BLaER1 treated with 17β-estradiol and CSF1 and Interleukin-3, amounts not matched to agents 10 nM and 100 nM (cell line): ENCODE data around the gene ADAMTS17.

Experiments used
- H3K27ac ChIP-seq, 11 experiments: shearing (Covaris generic); formaldehyde crosslinking; 2 replicates each; pipeline ENCODE4 v1.8.1; 2022
- H3K27me3 ChIP-seq, 11 experiments: shearing (Covaris generic); formaldehyde crosslinking; 2 replicates each; pipeline ENCODE4 v1.8.1; 2022
- H3K36me3 ChIP-seq, 11 experiments: shearing (Covaris generic); formaldehyde crosslinking; 2 replicates each; pipeline ENCODE4 v1.8.1; 2022
- H3K4me1 ChIP-seq, 10 experiments: shearing (Covaris generic); formaldehyde crosslinking; 2 replicates each; pipeline ENCODE4 v1.8.1; 2022
- H3K4me2 ChIP-seq, 11 experiments: shearing (Covaris generic); formaldehyde crosslinking; 2 replicates each; pipeline ENCODE4 v1.8.1; 2022
- H3K4me3 ChIP-seq, 10 experiments: shearing (Covaris generic); formaldehyde crosslinking; 2 replicates each; pipeline ENCODE4 v1.8.1; 2022
- H3K9ac ChIP-seq, 11 experiments: shearing (Covaris generic); formaldehyde crosslinking; 2 replicates each; pipeline ENCODE4 v1.8.1; 2022
- H3K9me3 ChIP-seq, 11 experiments: shearing (Covaris generic); formaldehyde crosslinking; replicated peaks in 1 of 11; 2 replicates each; pipeline ENCODE4 v1.8.1; 2022
- H4K20me1 ChIP-seq, 11 experiments: shearing (Covaris generic); formaldehyde crosslinking; 2 replicates each; pipeline ENCODE4 v1.8.1; 2022
- Cebpa-rat ChIP-seq, 11 experiments: shearing (Covaris generic); IDR thresholded peaks; 2 replicates each; pipeline ENCODE4 v1.8.1; 2022

The ADAMTS17 gene

DNA sequence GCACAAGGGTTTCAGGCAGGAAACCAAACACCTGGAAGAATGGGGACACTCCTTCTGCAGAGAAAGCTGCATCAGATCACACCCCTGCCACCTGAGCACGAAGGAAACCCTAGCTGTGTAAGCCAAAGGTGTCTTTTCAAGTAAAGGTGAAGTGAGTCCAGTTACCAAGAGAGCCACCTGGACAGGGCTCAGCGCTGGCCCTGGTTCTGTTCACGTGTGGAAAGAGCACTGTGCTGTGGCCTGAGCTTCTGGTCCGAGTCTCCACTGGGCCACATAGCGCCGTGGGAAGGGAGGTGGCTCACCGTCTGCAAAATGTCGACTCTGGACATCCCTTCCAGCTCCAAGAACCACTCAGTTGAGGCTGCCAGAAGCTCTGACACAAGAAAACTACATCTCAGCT, 151.1 kb downstream of the ADAMTS17 start:
- Histone ChIP-seq H3K36me3 (no peaks in the 10 kb centered on the region), H3K4me1 (peaks cover 0 to 30% (median 20%) of the 10 kb centered on the region in 10 experiments; a peak in 15 of 20 replicates), H3K27ac (no peak overlapping the region), H3K4me2 (peak overlapping the region in 7 of 11 experiments; percentile 8 to 53 (median 44); a peak in 4 of 22 replicates), H4K20me1 (no peaks in the 10 kb centered on the region), H3K9me3 (peaks cover 0 to 8% (median 0%) of the 10 kb centered on the region in 11 experiments; a peak in 2 of 22 replicates), H3K4me3 (no peak overlapping the region), H3K27me3 (no peaks in the 10 kb centered on the region), H3K9ac (no peak overlapping the region)
- no peak for TF ChIP-seq Cebpa-rat (IDR thresholded peaks at IDR 0.05)

DNA sequence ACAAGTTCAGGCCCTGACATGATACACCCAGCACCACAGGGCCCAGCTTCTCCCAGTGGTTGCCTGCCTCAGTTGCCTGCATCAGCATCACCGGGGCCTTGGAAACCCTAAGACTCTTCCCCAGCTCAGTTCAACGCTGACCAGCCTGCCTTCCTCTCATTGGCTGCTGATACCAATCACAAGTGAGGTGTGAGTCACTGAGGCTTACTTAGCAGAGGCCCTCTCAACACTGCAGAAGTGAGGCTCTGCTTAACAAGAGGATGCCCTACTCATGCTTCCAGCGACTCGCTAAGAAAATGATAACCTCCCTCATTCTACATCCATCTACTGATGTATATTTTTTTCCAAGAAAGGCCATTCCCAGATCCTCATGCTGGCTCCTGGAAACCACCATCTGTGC, 151.9 kb downstream of the ADAMTS17 start:
- H3K36me3 ChIP-seq: no peaks in the 10 kb centered on the region
- TF ChIP-seq Cebpa-rat (IDR thresholded peaks at IDR 0.05): no peak
- H3K4me2 ChIP-seq: peak overlapping the region in 9 of 11 experiments; percentile 19 to 53 (median 39); a peak in 17 of 22 replicates
- H3K9me3 ChIP-seq: peaks cover 0 to 8% (median 0%) of the 10 kb centered on the region in 11 experiments; a peak in 2 of 22 replicates
- H3K4me3 ChIP-seq: no peak overlapping the region
- no peak overlapping the region for H3K9ac ChIP-seq
- no peaks in the 10 kb centered on the region for H3K27me3 ChIP-seq
- no peaks in the 10 kb centered on the region for H4K20me1 ChIP-seq
- no peak overlapping the region for H3K27ac ChIP-seq
- H3K4me1 ChIP-seq: peaks cover 0 to 30% (median 20%) of the 10 kb centered on the region in 10 experiments; a peak in 15 of 20 replicates

DNA sequence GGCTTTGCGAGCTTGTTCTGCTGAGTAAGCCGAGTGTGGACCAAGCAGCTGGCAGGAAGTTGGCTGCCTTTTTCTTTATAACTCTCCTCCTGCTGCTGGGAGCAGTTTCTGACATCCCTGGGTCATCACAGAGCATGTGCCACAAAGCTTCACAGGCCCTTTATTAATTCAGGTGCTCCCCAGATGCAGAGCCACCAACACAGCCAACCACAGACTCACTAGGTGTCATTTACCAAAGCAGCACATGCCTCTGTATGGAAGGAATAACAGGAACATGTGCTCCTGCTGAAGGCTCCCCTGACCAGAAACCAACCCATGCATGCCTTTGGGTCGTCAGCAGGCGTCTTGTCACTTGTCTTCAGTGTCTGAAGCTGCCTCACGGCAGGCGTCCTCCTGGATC, 152.5 kb downstream of the ADAMTS17 start:
- Histone ChIP-seq H3K36me3 (no peaks in the 10 kb centered on the region), H4K20me1 (no peaks in the 10 kb centered on the region), H3K9ac (no peak overlapping the region), H3K27me3 (no peaks in the 10 kb centered on the region), H3K4me1 (peaks cover 0 to 30% (median 20%) of the 10 kb centered on the region in 10 experiments; a peak in 15 of 20 replicates), H3K27ac (no peak overlapping the region), H3K9me3 (peaks cover 0 to 8% (median 0%) of the 10 kb centered on the region in 11 experiments; a peak in 2 of 22 replicates), H3K4me3 (no peak overlapping the region), H3K4me2 (peak overlapping the region in 10 of 11 experiments; percentile 5 to 53 (median 39); a peak in 17 of 22 replicates)
- TF ChIP-seq Cebpa-rat (IDR thresholded peaks at IDR 0.05): no peak

DNA sequence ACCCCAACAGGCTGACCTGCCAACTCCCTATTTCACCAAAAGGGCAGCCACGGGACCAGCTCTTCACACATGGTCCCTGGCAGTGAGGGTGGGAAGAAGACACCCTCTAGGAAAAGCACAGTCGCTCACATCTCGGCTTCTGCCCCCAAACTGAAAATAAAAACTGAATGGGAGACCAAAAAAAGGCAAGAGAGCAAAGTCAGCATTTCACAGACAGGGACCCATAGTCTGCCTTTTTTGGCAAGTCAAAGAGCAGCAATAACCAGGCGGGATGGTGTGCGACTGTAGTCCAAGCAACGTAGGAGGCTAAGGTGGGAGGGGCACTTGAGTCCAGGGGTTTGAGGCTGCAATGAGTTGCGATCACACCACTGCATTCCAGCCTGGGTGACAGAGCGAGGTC, 154.1 kb downstream of the ADAMTS17 start:
- Histone ChIP-seq H3K4me2 (no peak overlapping the region), H3K9me3 (peaks cover 0 to 8% (median 0%) of the 10 kb centered on the region in 11 experiments; a peak in 3 of 22 replicates), H3K4me3 (no peak overlapping the region), H3K4me1 (peaks cover 0 to 30% (median 20%) of the 10 kb centered on the region in 10 experiments; a peak in 15 of 20 replicates), H3K36me3 (no peaks in the 10 kb centered on the region), H3K9ac (no peak overlapping the region), H3K27me3 (no peaks in the 10 kb centered on the region), H4K20me1 (no peaks in the 10 kb centered on the region), H3K27ac (no peak overlapping the region)
- no peak for TF ChIP-seq Cebpa-rat (IDR thresholded peaks at IDR 0.05)

DNA sequence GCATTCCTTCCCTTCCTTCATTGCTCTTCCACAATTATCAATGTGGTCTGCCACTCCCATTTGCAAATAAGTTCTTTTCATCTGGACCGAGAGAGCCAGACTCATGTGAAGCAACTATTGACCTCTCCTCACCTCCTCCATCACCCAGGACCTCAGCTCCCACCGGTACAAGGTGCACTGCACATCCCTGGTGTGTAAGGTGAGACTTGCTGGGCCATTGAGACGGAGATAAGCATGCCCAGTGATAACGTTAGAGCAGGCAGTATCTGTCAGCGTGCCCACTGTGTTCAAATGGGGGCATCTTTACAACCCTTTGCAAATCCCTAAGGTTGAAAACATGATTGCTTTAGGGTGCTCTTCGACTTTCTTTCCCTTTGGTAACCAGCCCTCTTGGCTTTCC, 154.8 kb downstream of the ADAMTS17 start:
- H3K4me3 ChIP-seq: no peak overlapping the region
- no peaks in the 10 kb centered on the region for H3K27me3 ChIP-seq
- H3K36me3 ChIP-seq: no peaks in the 10 kb centered on the region
- H3K9me3 ChIP-seq: peaks cover 0 to 12% (median 0%) of the 10 kb centered on the region in 11 experiments; a peak in 8 of 22 replicates
- H3K27ac ChIP-seq: no peak overlapping the region
- no peak overlapping the region for H3K9ac ChIP-seq
- H4K20me1 ChIP-seq: no peaks in the 10 kb centered on the region
- H3K4me2 ChIP-seq: no peak overlapping the region
- TF ChIP-seq Cebpa-rat (IDR thresholded peaks at IDR 0.05): no peak
- H3K4me1 ChIP-seq: peaks cover 0 to 30% (median 20%) of the 10 kb centered on the region in 10 experiments; a peak in 15 of 20 replicates

DNA sequence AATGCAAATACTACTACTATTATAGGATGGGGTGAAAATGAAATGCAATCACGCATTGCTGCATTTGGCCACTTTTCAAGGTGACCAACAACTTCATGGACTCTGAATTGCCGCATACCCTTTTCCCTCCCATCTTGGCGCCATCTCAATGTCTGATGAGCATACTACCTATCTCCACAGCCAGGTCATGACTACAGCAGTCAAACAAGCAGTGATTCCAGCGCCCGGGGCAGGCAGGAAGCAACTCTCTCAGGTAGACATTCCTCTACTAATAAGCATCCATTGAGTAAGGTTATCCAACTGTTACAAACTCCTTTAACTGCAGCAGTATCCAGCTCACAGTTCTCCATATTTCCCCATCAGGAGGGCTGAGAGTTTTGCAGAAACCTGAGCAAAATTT, 155.4 kb downstream of the ADAMTS17 start:
- Histone ChIP-seq H3K36me3 (no peaks in the 10 kb centered on the region), H4K20me1 (no peaks in the 10 kb centered on the region), H3K27ac (no peak overlapping the region), H3K4me3 (no peak overlapping the region), H3K4me2 (no peak overlapping the region), H3K9me3 (peaks cover 0 to 15% (median 0%) of the 10 kb centered on the region in 11 experiments; a peak in 8 of 22 replicates), H3K9ac (no peak overlapping the region), H3K27me3 (no peaks in the 10 kb centered on the region), H3K4me1 (peaks cover 0 to 32% (median 22%) of the 10 kb centered on the region in 10 experiments; a peak in 16 of 20 replicates)
- TF ChIP-seq Cebpa-rat (IDR thresholded peaks at IDR 0.05): no peak

DNA sequence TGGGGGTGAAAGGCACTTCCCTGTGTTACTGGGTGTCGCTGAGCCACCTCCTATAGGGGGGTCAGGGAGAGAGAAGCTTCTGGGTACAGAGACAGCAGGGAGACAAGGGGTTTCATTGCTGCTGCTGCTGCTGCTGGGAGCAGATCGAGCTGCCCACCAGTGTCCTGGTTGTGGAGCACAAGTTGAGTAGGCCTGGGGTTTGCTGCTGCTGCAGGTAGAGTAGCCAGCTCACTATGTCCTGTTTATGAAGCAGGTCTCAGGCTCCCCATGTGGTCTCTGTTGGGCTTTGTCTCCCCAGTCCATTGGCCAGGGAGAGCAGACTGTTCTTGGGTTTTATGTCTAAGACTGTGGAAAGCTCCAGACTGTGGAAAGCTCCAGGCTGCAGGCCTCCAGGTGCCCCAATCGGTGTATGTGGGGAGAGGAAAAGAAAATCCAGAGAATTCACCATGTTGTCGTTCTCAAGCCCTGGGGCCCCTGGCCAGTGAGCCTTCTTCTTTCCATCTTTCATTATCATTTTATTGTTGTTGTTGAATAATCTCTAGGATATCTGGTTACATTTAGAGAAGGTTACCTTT, 157.8 kb downstream of the ADAMTS17 start:
- Histone ChIP-seq H3K27ac (no peak overlapping the region), H4K20me1 (no peaks in the 10 kb centered on the region), H3K4me1 (peaks cover 0 to 18% (median 15%) of the 10 kb centered on the region in 10 experiments; a peak in 16 of 20 replicates), H3K27me3 (no peaks in the 10 kb centered on the region), H3K36me3 (no peaks in the 10 kb centered on the region), H3K4me2 (no peak overlapping the region), H3K9me3 (peaks cover 0 to 32% (median 4%) of the 10 kb centered on the region in 11 experiments; a peak in 9 of 22 replicates), H3K9ac (no peak overlapping the region), H3K4me3 (no peak overlapping the region)
- TF ChIP-seq Cebpa-rat (IDR thresholded peaks at IDR 0.05): no peak

DNA sequence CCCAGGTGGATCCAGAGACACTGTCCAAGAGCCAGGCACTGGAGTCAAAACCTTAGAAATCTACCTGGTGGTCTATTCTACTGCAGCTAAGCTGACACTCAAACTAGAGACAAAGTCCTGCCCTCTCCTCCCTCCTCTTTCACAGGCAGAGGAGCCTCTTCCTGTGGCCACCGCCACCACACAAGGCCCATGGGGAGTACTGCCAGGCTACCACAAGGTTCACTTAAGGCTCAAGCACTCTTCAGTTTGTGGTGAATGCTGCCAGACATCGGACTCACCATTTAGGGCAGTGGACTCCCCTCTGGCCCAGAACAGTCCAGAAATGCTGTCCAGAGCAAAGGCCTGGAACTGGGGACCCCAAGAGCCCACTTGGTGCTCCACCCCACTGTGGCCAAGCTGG, 160.9 kb downstream of the ADAMTS17 start:
- no peaks in the 10 kb centered on the region for H3K27me3 ChIP-seq
- H3K9me3 ChIP-seq: peaks cover 0 to 33% (median 4%) of the 10 kb centered on the region in 11 experiments; a peak in 8 of 22 replicates
- no peaks in the 10 kb centered on the region for H3K36me3 ChIP-seq
- H4K20me1 ChIP-seq: no peaks in the 10 kb centered on the region
- no peak overlapping the region for H3K27ac ChIP-seq
- no peak for TF ChIP-seq Cebpa-rat (IDR thresholded peaks at IDR 0.05)
- no peak overlapping the region for H3K4me3 ChIP-seq
- H3K4me2 ChIP-seq: peak overlapping the region in 9 of 11 experiments; percentile 46 to 86 (median 71); a peak in 18 of 22 replicates
- H3K4me1 ChIP-seq: peaks cover 0 to 16% (median 13%) of the 10 kb centered on the region in 10 experiments; a peak in 16 of 20 replicates
- peak overlapping the region in 2 of 11 experiments; percentile 6 to 18; a peak in 1 of 22 replicates for H3K9ac ChIP-seq

DNA sequence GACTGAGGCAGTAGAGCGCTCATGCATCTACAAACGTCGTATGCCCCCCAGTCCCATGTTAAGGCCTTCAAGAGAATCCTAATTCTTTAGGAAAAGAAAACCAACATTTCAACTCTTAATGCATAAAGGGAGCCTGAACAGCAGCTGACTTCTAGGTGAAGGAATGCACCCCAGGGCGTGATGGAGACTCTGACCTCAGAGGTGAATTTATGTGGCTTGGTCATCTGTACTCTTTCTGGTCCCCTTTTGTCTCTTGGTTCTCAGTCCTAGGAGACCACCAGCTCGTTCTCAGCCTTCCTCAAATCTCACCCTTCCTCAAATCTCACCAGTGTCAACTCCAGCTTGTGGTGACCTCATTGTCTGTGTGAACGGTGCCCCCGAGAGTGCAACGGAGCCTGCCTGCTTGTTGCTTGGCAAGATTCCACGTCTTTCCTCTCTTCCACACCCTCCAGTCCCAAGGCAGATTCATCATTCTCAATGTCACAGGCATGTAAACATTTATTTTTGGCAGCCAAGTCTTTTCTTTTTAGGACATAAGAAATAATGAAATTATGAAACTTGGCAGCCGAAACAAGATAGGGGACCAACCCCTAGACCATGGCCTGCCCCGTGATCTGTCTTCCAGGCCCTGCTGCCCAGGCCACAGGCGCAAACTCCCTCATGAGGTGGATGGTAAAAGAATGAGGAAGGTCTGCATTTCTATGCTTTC, 166.2 kb downstream of the ADAMTS17 start:
- Histone ChIP-seq H3K4me1 (peaks cover 0 to 3% (median under 1%) of the 10 kb centered on the region in 10 experiments; a peak in 12 of 20 replicates), H4K20me1 (no peaks in the 10 kb centered on the region), H3K4me2 (no peak overlapping the region), H3K9ac (no peak overlapping the region), H3K4me3 (no peak overlapping the region), H3K36me3 (no peaks in the 10 kb centered on the region; a peak in 3 of 22 replicates), H3K27me3 (no peaks in the 10 kb centered on the region), H3K27ac (no peak overlapping the region), H3K9me3 (peaks cover 41 to 61% (median 45%) of the 10 kb centered on the region in 11 experiments)
- TF ChIP-seq Cebpa-rat (IDR thresholded peaks at IDR 0.05): no peak
